Astrocyte of the hippocampus (primary cell): Measurements from ENCODE around the gene G6PD.
"Not testable (repeated sequence)": the region's sequence is repeated elsewhere in the genome, so short reads cannot be mapped to it uniquely, and the experiment has no call there.

Experiments
- DNase-seq: peaks from one replicate; pipeline ENCODE4 v3.0.0; 2011; ENCODE audit warnings: low read depth, low spot score

G6PD gene

GRCh38 chrX:154546354-154547244, at the start of gene G6PD:
TSS of gene G6PD (minus strand) at chrX:154546846. CDS start at chrX:154546155, 691 bp downstream.
- peak; percentile 85 for DNase-seq

GRCh38 chrX:154595559-154596249, 49.1 kb upstream of the G6PD start:
- DNase-seq: no peak

- no peak for DNase-seq
These were observed 47.8 kb upstream of the G6PD start for GRCh38 chrX:154594491-154594890.

GRCh38 chrX:154593201-154593600, 46.6 kb upstream of the G6PD start:
- no peak for DNase-seq

GRCh38 chrX:154592505-154592904, 45.9 kb upstream of the G6PD start:
- no peak for DNase-seq

GRCh38 chrX:154590415-154590814, 43.8 kb upstream of the G6PD start:
- DNase-seq: not testable (repeated sequence)

- not testable (repeated sequence) for DNase-seq
These were observed 38.0 kb upstream of the G6PD start, which contains the start of gene CTAG1A for GRCh38 chrX:154584585-154585183. TSS of gene CTAG1A (plus strand) at chrX:154585133. CDS start at chrX:154585207, 74 bp downstream.

GRCh38 chrX:154582994-154583393, 36.3 kb upstream of the G6PD start:
- not testable (repeated sequence) for DNase-seq

GRCh38 chrX:154575076-154575475, 28.4 kb upstream of the G6PD start:
- DNase-seq: not testable (repeated sequence)

GRCh38 chrX:154573061-154573460, 26.4 kb upstream of the G6PD start:
- DNase-seq: not testable (repeated sequence)

GRCh38 chrX:154570361-154570760, 23.7 kb upstream of the G6PD start:
- DNase-seq: not testable (repeated sequence)

GRCh38 chrX:154562295-154562694, 15.6 kb upstream of the G6PD start:
- DNase-seq: not testable (repeated sequence)

GRCh38 chrX:154560326-154560725, 13.7 kb upstream of the G6PD start:
- DNase-seq: not testable (repeated sequence)

GRCh38 chrX:154558896-154559295, 12.2 kb upstream of the G6PD start:
- not testable (repeated sequence) for DNase-seq

- DNase-seq: not testable (repeated sequence)
These were observed 11.5 kb upstream of the G6PD start for GRCh38 chrX:154558060-154558690.

GRCh38 chrX:154552112-154552806, 5.6 kb upstream of the G6PD start:
- not testable (repeated sequence) for DNase-seq

- no peak for DNase-seq
These were observed 3.1 kb upstream of the G6PD start for GRCh38 chrX:154549766-154550165.

GRCh38 chrX:154548028-154548316, 1.3 kb upstream of the G6PD start:
- DNase-seq: no peak

- peak; percentile 95 for DNase-seq
These were observed 790 bp upstream of the G6PD start, which contains the start of gene IKBKG for GRCh38 chrX:154547245-154548027. TSS of gene IKBKG (plus strand) at chrX:154547620. CDS start at chrX:154552003, 4,383 bp downstream.

GRCh38 chrX:154545673-154546274, 872 bp downstream of the G6PD start:
- DNase-seq: no peak
